ENCODE measurements around the gene ACSL1.

GRCh38 chr4:184778325-184778724 is 47.4 kb downstream of the ACSL1 start:
- TF ChIP-seq, protein P1, sequence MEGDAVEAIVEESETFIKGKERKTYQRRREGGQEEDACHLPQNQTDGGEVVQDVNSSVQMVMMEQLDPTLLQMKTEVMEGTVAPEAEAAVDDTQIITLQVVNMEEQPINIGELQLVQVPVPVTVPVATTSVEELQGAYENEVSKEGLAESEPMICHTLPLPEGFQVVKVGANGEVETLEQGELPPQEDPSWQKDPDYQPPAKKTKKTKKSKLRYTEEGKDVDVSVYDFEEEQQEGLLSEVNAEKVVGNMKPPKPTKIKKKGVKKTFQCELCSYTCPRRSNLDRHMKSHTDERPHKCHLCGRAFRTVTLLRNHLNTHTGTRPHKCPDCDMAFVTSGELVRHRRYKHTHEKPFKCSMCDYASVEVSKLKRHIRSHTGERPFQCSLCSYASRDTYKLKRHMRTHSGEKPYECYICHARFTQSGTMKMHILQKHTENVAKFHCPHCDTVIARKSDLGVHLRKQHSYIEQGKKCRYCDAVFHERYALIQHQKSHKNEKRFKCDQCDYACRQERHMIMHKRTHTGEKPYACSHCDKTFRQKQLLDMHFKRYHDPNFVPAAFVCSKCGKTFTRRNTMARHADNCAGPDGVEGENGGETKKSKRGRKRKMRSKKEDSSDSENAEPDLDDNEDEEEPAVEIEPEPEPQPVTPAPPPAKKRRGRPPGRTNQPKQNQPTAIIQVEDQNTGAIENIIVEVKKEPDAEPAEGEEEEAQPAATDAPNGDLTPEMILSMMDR (IDR thresholded peaks at IDR 0.05): no peak
- TF ChIP-seq EP300 (IDR thresholded peaks at IDR 0.05) (no peak), POLR2A (IDR thresholded peaks at IDR 0.05; ENCODE audit: low read depth) (no peak)

All from esophagus muscularis mucosa (tissue), 4 donors.